Upper lobe of right lung (tissue), 1 donor: Measurements from ENCODE around the gene PIH1D1. TPM values are rescaled to one million over a fixed set of nuclear protein-coding genes. Genes with fewer than 3 reads are reported as not detected.

Experiments used
- ATAC-seq: fragments of 200-7000 bp; cut with Tn5 transposase; one replicate; pipeline ENCODE4 v1.9.1; 2020; ENCODE audit warnings: mild to moderate bottlenecking, moderate library complexity
- DNase-seq: peaks from one replicate; pipeline ENCODE4 v3.0.0-alpha.2; 2020
- H3K27ac ChIP-seq: fragments of 200-600 bp; one replicate; pipeline ENCODE4 v1.8.0; 2022
- H3K27me3 ChIP-seq: fragments of 200-600 bp; one replicate; pipeline ENCODE4 v1.8.0; 2022; ENCODE audit warnings: mild to moderate bottlenecking
- H3K36me3 ChIP-seq: fragments of 200-600 bp; one replicate; pipeline ENCODE4 v1.8.0; 2022
- H3K4me1 ChIP-seq: fragments of 200-600 bp; one replicate; pipeline ENCODE4 v1.8.0; 2022
- H3K4me3 ChIP-seq: fragments of 200-600 bp; one replicate; pipeline ENCODE4 v1.8.0; 2022; ENCODE audit warnings: mild to moderate bottlenecking
- H3K9me3 ChIP-seq: fragments of 200-600 bp; one replicate; pipeline ENCODE4 v1.8.0; 2022
- CTCF ChIP-seq: fragments of 200-600 bp; IDR thresholded peaks from one replicate; pipeline ENCODE4 v1.8.0; 2022; ENCODE audit warnings: antibody characterized with exemption
- intact Hi-C: fragments of 100-400 bp; cut with DNase I; formaldehyde crosslinking; loops from one replicate; pipeline ENCODE4 v1.11.0; 2022
- long read RNA-seq: library from polyadenylated mRNA; unstranded; transcript quantifications from one replicate; pipeline ENCODE4 v2.0.0, GENCODE V29; 2021
- total RNA-seq: library from RNA; stranded (reverse); fragmentation: NEBNext Ultra II Directional; extraction: Animal tissue kit (Norgen Biotek cat#: 25700); gene quantifications from one replicate; pipeline ENCODE4 v1.2.1, GENCODE V29; 2021
- donor health status: DM: no; HTN: yes; CAD: no; lungs with severe emphysema.

The PIH1D1 gene
- 64.2 TPM for total RNA-seq
- long read RNA-seq, transcript PIH1D1-201 (9 exons, 1,192 nt): major isoform, 39 of 57 reads
- long read RNA-seq, partial matches to known transcripts: 1 of 57 reads
- long read RNA-seq, other reads (novel, unspliced or antisense): 16 of 57 reads

DNA sequence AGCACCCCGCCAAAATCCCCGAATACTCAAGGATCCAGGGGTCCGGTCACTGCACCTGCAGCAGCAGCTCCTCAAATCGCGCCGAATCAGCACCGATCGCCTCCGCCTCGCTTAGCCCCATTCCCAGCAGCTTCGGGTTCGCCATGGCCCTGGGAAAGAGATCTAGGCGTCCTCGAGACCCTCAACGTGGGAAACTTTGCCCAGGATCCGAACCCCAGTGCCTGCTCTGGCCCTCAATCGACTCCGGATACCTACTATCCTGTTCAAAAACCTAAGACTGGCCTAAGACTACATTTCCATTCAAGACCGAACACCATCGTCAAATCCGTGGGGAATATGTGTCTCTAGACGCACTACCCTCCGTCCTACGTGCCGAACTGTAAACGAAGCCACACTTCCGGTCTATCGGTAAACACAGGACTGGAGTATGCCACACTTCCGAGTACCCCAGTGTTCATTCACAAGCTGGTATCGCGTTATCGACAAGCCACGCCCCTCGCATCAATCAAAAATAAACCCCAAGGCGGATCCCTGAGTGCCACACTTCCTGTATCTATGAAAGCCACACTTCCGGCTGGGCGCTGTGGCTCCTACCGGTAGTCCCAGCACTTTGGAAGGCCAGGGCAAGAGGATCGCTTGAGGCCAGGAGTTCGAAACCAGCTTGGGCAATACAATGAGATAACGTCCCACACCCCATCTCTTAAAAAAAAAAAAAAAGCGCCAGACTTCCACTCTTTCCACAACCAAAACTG is at the start of gene PIH1D1:
Gene PIH1D1 (minus strand): TSS at position 385 of the 752 bp plus-strand sequence. CDS start 240 bp downstream, at position 145.
- intact Hi-C loops: no loop called here
- H3K4me1 ChIP-seq: peaks cover 11% of the 10 kb centered on the region

GRCh38 chr19:49499030-49499670 is 47.5 kb upstream of the PIH1D1 start:
- H3K27me3 ChIP-seq: no peaks in the 10 kb centered on the region
- H3K9me3 ChIP-seq: no peaks in the 10 kb centered on the region
- no peak for ATAC-seq
- peaks cover 31% of the 10 kb centered on the region for H3K36me3 ChIP-seq
- DNase-seq: no peak
- H3K4me1 ChIP-seq: peaks cover 38% of the 10 kb centered on the region
- TF ChIP-seq CTCF: no peak
- H3K4me3 ChIP-seq: peak overlapping the region; percentile 52
- intact Hi-C loops: no loop called here
- peak overlapping the region; percentile 78 for H3K27ac ChIP-seq

More for the DNA sequence above, at the start of gene PIH1D1:
- Histone ChIP-seq H3K9me3 (no peaks in the 10 kb centered on the region), H3K27ac (peak within 1 kb of the TSS; percentile 95), H3K4me3 (peak within 1 kb of the TSS; percentile 92), H3K27me3 (no peaks in the 10 kb centered on the region), H3K36me3 (peaks cover 19% of the 10 kb centered on the region)
- TF ChIP-seq CTCF: no peak
- peak; percentile 85 for ATAC-seq
- peak; percentile 96 for DNase-seq

DNA sequence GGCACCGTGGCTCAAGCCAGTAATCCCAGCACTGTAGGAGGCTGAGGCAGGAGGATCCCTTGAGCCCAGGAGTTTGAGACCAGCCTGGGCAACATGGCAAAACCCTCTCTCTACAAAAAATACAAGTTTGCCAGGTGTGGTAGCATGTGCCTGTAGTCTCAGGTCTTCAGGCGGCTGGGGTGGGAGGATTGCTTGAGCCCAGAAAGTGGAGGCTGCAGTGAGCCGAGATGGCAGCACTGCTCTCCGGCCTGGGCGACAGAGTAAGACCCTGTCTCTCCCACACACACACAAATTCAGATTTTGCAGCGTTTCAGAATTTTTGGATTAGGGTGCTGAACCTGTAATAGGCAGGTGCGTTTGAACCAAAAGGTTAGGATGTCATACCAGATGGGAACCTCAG is 46.9 kb upstream of the PIH1D1 start:
- no peak for DNase-seq
- TF ChIP-seq CTCF: no peak
- Histone ChIP-seq H3K36me3 (peaks cover 31% of the 10 kb centered on the region), H3K27me3 (no peaks in the 10 kb centered on the region), H3K4me1 (peaks cover 38% of the 10 kb centered on the region), H3K9me3 (no peaks in the 10 kb centered on the region), H3K4me3 (peak overlapping the region; percentile 52), H3K27ac (no peak overlapping the region)
- ATAC-seq: no peak
- intact Hi-C loops: no loop called here

DNA sequence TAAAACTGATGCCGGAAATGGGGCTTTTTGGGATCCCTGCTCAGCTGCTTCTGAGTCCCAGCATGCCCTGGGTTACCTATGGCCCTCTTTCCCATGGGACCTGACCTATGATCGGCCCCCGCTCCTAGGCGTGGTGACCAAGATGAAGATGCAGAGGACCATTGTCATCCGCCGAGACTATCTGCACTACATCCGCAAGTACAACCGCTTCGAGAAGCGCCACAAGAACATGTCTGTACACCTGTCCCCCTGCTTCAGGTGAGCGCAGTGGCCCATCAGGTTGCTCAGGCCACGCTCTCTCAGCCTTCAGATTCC is 46.1 kb upstream of the PIH1D1 start:
- no peaks in the 10 kb centered on the region for H3K9me3 ChIP-seq
- H3K4me3 ChIP-seq: peak overlapping the region; percentile 98
- H3K27ac ChIP-seq: peak overlapping the region; percentile 93
- intact Hi-C loops: no loop called here
- TF ChIP-seq CTCF: no peak
- ATAC-seq: no peak
- H3K36me3 ChIP-seq: peaks cover 38% of the 10 kb centered on the region
- H3K4me1 ChIP-seq: peaks cover 38% of the 10 kb centered on the region
- no peaks in the 10 kb centered on the region for H3K27me3 ChIP-seq
- no peak for DNase-seq

DNA sequence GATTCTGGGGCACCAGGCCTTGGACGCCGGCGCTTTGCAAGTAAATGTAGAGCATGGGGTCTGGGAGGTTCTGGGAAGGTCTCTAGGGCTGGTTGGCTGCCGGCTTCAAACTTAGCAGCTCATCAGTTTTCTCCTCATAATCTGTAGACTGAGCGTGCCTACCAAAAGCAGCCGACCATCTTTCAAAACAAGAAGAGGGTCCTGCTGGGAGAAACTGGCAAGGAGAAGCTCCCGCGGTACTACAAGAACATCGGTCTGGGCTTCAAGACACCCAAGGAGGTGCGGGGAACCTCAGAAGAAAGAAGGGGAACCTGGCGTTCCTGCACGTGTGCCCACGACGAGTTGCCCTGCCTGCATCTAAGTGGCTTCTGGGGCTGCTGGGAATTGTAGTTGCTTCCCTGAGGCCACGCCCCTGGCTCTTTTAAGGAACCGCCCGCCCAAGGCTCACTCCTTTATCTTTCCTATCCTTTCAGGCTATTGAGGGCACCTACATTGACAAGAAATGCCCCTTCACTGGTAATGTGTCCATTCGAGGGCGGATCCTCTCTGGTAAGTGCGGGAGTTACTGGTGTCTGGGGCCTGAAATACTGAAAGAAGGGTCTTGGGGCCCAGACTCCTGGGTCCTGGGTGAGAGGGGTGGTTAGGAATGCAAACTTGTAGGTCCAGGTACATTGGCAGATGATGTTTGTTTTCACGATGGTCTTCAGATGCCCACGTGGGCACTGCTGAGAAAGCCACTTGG is 45.6 kb upstream of the PIH1D1 start:
- no peaks in the 10 kb centered on the region for H3K9me3 ChIP-seq
- DNase-seq (peak; percentile 88), ATAC-seq (peak; percentile 53)
- intact Hi-C loops: no loop called here
- H3K4me3 ChIP-seq: peak overlapping the region; percentile 98
- no peaks in the 10 kb centered on the region for H3K27me3 ChIP-seq
- no peak for TF ChIP-seq CTCF
- H3K27ac ChIP-seq: peak overlapping the region; percentile 93
- H3K4me1 ChIP-seq: peaks cover 38% of the 10 kb centered on the region
- H3K36me3 ChIP-seq: peaks cover 43% of the 10 kb centered on the region
